ENCODE data around the gene OR2G3.

OR2G3 gene

GRCh38 chr1:247605286-247605685 lies at the start of gene OR2G3:
Gene OR2G3 (plus strand): TSS chr1:247605586. CDS start chr1:247605586, 0 bp downstream.
- DNase-seq (ENCODE audit: low read depth, low spot score) = no peak
- no peaks in the 10 kb centered on the region for H3K36me3 ChIP-seq (ENCODE audit: insufficient read depth, low read length)
- no peak within 1 kb of the TSS for H3K27ac ChIP-seq
- TF ChIP-seq EZH2 (IDR thresholded peaks at IDR 0.05) = no peak
- TF ChIP-seq POLR2AphosphoS5 (IDR thresholded peaks at IDR 0.05; ENCODE audit: borderline replicate concordance, low read depth, low read length) = no peak
- no peak for TF ChIP-seq FOXP2 (optimal IDR thresholded peaks at IDR 0.05; ENCODE audit: control extremely low read depth, extremely low read length, insufficient read depth)
- H3K4me3 ChIP-seq = no peak within 1 kb of the TSS
- H3K9ac ChIP-seq (ENCODE audit: insufficient read length) = no peak within 1 kb of the TSS
- no peaks in the 10 kb centered on the region for H3K9me3 ChIP-seq (ENCODE audit: low read depth, low read length)

DNA sequence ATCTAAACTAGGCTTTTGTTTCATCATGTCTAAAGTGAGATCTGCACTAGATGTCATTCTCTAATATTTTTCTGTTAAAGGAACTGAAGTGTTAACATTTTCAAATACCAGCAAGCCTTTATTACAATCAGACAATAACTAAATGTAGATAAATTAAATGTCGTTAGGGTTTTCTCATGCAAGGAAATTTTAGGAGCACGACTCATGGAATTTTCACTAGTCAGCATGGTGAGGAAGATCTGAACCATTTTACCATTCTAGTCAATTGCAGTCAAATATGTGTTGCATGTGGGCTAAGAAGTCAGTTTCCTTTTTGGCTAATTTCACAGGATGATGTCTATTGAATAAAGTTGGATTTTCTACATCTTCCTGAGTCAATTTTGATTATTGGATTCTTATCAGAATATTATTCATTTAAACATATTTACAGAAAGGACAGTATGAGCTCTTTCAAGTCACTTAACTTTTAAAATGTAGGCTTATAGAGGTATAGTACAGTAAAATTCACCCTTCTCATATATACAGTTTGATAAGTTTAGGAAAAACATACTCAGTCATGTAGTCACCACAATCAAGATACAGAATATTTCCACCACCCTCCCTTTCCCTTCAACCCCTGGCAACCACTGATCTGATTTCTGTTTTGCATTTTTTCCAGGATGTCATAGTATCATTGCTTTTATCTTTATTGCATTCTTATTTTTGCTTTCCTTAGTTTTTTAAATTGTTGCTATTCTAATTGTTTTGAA lies 47.3 kb upstream of the OR2G3 start:
- no peak for DNase-seq (ENCODE audit: low read depth, low spot score)
- Histone ChIP-seq H3K4me3 (no peak overlapping the region), H3K9ac (ENCODE audit: insufficient read length) (no peak overlapping the region), H3K36me3 (ENCODE audit: insufficient read depth, low read length) (no peaks in the 10 kb centered on the region), H3K27ac (no peak overlapping the region), H3K9me3 (ENCODE audit: low read depth, low read length) (no peaks in the 10 kb centered on the region)
- TF ChIP-seq EZH2 (IDR thresholded peaks at IDR 0.05) (no peak), FOXP2 (optimal IDR thresholded peaks at IDR 0.05; ENCODE audit: control extremely low read depth, extremely low read length, insufficient read depth) (no peak), POLR2AphosphoS5 (IDR thresholded peaks at IDR 0.05; ENCODE audit: borderline replicate concordance, low read depth, low read length) (no peak)

DNA sequence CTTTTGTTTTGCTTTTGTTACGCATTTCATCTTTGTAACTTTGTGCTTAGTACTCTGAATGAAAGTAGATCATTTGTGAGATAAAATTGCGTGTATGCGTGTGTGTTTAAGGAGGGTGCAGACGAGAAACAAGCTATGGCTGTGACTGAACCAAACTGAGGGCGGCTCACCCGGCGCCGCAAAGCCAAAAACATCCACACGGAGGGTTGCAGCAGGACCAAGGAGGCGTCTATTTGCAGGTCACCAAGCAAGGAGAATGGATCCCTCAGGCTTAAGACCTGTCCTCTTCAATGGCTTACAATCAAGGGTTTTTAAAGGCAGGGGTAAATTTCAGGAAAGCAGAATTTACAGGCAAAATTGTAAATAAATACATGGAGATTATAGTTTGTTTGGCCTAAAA lies 43.7 kb upstream of the OR2G3 start:
- DNase-seq (ENCODE audit: low read depth, low spot score) = no peak
- H3K36me3 ChIP-seq (ENCODE audit: insufficient read depth, low read length) = no peaks in the 10 kb centered on the region
- no peak overlapping the region for H3K27ac ChIP-seq
- no peak overlapping the region for H3K4me3 ChIP-seq
- no peak overlapping the region for H3K9ac ChIP-seq (ENCODE audit: insufficient read length)
- no peaks in the 10 kb centered on the region for H3K9me3 ChIP-seq (ENCODE audit: low read depth, low read length)
- TF ChIP-seq POLR2AphosphoS5 (IDR thresholded peaks at IDR 0.05; ENCODE audit: borderline replicate concordance, low read depth, low read length) (no peak), FOXP2 (optimal IDR thresholded peaks at IDR 0.05; ENCODE audit: control extremely low read depth, extremely low read length, insufficient read depth) (no peak), EZH2 (IDR thresholded peaks at IDR 0.05) (no peak)

DNA sequence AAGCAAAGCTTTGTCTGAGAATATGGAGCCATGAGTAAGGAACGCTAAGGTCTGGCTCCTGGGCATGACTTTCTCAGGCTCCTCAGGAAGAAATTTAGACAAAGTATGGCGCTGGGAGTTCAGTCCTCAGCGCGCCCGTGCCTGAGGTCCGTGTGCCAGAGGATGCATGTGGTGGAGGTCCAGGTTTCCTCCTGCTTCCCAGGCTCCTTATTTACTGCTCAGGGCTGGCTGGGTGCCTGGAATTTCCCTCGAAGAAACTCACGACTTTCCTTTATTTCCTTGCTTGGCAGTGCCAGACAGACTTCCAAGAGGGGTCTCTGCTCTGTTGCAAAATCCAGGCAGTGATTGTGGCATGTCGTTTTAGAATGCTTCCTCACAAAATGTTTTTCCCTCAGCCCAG lies 43.2 kb upstream of the OR2G3 start:
- no peak overlapping the region for H3K9ac ChIP-seq (ENCODE audit: insufficient read length)
- H3K4me3 ChIP-seq = no peak overlapping the region
- no peaks in the 10 kb centered on the region for H3K36me3 ChIP-seq (ENCODE audit: insufficient read depth, low read length)
- no peak for DNase-seq (ENCODE audit: low read depth, low spot score)
- no peak overlapping the region for H3K27ac ChIP-seq
- TF ChIP-seq FOXP2 (optimal IDR thresholded peaks at IDR 0.05; ENCODE audit: control extremely low read depth, extremely low read length, insufficient read depth) = no peak
- no peaks in the 10 kb centered on the region for H3K9me3 ChIP-seq (ENCODE audit: low read depth, low read length)

DNA sequence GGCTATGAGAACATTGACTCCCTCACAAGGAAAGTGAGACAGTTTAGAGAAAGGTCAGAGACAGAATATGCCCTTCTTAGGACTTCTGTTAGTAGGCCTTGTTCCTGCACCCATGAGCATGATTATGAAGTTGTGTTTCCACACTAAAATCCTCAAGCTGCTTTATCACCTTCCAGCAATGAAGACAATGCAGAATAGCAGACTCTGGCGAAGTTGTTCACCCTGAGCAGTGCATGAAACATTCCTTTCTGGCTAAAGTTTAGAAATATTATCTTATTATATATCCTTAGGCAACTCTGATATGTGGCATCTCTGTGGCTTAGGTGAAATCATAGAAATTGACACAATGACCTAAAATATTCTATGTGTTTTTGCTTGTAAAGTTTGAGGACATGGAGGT lies 31.1 kb upstream of the OR2G3 start:
- TF ChIP-seq EZH2 (IDR thresholded peaks at IDR 0.05) (no peak), FOXP2 (optimal IDR thresholded peaks at IDR 0.05; ENCODE audit: control extremely low read depth, extremely low read length, insufficient read depth) (no peak), POLR2AphosphoS5 (IDR thresholded peaks at IDR 0.05; ENCODE audit: borderline replicate concordance, low read depth, low read length) (no peak)
- Histone ChIP-seq H3K9me3 (ENCODE audit: low read depth, low read length) (no peaks in the 10 kb centered on the region), H3K27ac (no peak overlapping the region)

DNA sequence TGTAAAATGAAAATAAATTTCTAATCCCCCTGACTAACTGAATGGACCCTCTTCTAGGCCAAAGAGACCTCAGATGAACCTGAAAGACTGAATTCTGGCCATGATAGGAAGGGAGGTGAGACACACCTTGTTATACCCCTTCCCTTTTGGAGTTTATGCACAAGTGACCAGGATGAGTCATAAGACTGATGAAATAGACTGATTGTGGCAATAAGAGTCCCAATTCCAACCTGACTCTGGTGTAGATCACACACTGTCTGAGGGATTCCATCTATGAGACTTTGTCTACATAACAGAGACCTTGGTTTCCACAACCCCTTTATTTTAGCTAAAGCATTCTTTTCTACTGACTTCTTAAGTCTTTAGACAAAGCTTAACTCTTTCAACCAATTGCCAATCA lies 30.7 kb upstream of the OR2G3 start:
- Histone ChIP-seq H3K9me3 (ENCODE audit: low read depth, low read length) (no peaks in the 10 kb centered on the region), H3K27ac (no peak overlapping the region), H3K36me3 (ENCODE audit: insufficient read depth, low read length) (no peaks in the 10 kb centered on the region), H3K9ac (ENCODE audit: insufficient read length) (no peak overlapping the region), H3K4me3 (no peak overlapping the region)
- DNase-seq (ENCODE audit: low read depth, low spot score) = no peak
- no peak for TF ChIP-seq POLR2AphosphoS5 (IDR thresholded peaks at IDR 0.05; ENCODE audit: borderline replicate concordance, low read depth, low read length)
- no peak for TF ChIP-seq EZH2 (IDR thresholded peaks at IDR 0.05)
- TF ChIP-seq FOXP2 (optimal IDR thresholded peaks at IDR 0.05; ENCODE audit: control extremely low read depth, extremely low read length, insufficient read depth) = no peak

More for the DNA sequence above, 31.1 kb upstream of the OR2G3 start:
- no peak overlapping the region for H3K4me3 ChIP-seq
- no peaks in the 10 kb centered on the region for H3K36me3 ChIP-seq (ENCODE audit: insufficient read depth, low read length)
- no peak for DNase-seq (ENCODE audit: low read depth, low spot score)
- H3K9ac ChIP-seq (ENCODE audit: insufficient read length) = no peak overlapping the region

- Histone ChIP-seq H3K36me3 (ENCODE audit: insufficient read depth, low read length) (no peaks in the 10 kb centered on the region), H3K4me3 (no peak overlapping the region), H3K27ac (no peak overlapping the region), H3K9me3 (ENCODE audit: low read depth, low read length) (no peaks in the 10 kb centered on the region), H3K9ac (ENCODE audit: insufficient read length) (no peak overlapping the region)
- TF ChIP-seq FOXP2 (optimal IDR thresholded peaks at IDR 0.05; ENCODE audit: control extremely low read depth, extremely low read length, insufficient read depth) (no peak), EZH2 (IDR thresholded peaks at IDR 0.05) (no peak), POLR2AphosphoS5 (IDR thresholded peaks at IDR 0.05; ENCODE audit: borderline replicate concordance, low read depth, low read length) (no peak)
- DNase-seq (ENCODE audit: low read depth, low spot score) = no peak
These were observed 28.9 kb upstream of the OR2G3 start for GRCh38 chr1:247576514-247576913.

- no peak overlapping the region for H3K9ac ChIP-seq (ENCODE audit: insufficient read length)
- no peak for DNase-seq (ENCODE audit: low read depth, low spot score)
- no peak overlapping the region for H3K4me3 ChIP-seq
- H3K9me3 ChIP-seq (ENCODE audit: low read depth, low read length) = no peaks in the 10 kb centered on the region
- no peak overlapping the region for H3K27ac ChIP-seq
- no peak for TF ChIP-seq POLR2AphosphoS5 (IDR thresholded peaks at IDR 0.05; ENCODE audit: borderline replicate concordance, low read depth, low read length)
- TF ChIP-seq FOXP2 (optimal IDR thresholded peaks at IDR 0.05; ENCODE audit: control extremely low read depth, extremely low read length, insufficient read depth) = no peak
- TF ChIP-seq EZH2 (IDR thresholded peaks at IDR 0.05) = no peak
- H3K36me3 ChIP-seq (ENCODE audit: insufficient read depth, low read length) = no peaks in the 10 kb centered on the region
These were observed 26.4 kb upstream of the OR2G3 start for GRCh38 chr1:247578946-247579460.

DNA sequence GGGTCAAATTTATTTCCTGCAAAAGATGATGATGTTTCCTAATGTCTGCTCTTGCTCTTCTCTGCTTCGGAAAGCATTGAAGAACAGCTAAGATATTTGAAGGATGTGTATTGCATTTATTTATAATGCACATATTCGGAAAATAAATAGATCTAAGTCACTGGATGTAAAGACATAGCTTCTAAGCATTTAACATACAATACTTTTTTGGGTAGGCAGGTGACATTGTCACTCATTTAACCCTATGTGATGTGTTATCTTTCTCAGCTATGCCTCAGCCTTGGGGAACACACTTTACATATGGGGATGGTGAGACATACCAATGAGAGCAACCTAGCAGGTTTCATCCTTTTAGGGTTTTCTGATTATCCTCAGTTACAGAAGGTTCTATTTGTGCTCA lies 17.3 kb upstream of the OR2G3 start, which contains the start of gene OR2G2:
Gene OR2G2 (plus strand): TSS at position 301 of the 400 bp plus-strand sequence. CDS start 0 bp downstream, at position 301.
- TF ChIP-seq POLR2AphosphoS5 (IDR thresholded peaks at IDR 0.05; ENCODE audit: borderline replicate concordance, low read depth, low read length) (no peak), EZH2 (IDR thresholded peaks at IDR 0.05) (no peak), FOXP2 (optimal IDR thresholded peaks at IDR 0.05; ENCODE audit: control extremely low read depth, extremely low read length, insufficient read depth) (no peak)
- Histone ChIP-seq H3K9me3 (ENCODE audit: low read depth, low read length) (no peaks in the 10 kb centered on the region), H3K36me3 (ENCODE audit: insufficient read depth, low read length) (no peaks in the 10 kb centered on the region), H3K9ac (ENCODE audit: insufficient read length) (no peak within 1 kb of the TSS), H3K4me3 (no peak within 1 kb of the TSS), H3K27ac (no peak within 1 kb of the TSS)
- no peak for DNase-seq (ENCODE audit: low read depth, low spot score)

Data from SK-N-MC (cell line).